Stimulated activated CD4-positive, alpha-beta T cell treated with anti-CD3 and anti-CD28 coated beads, Interleukin-2, amount 100 ng/mL, for 24 hours (primary cell): ENCODE data around the gene CPT1B.
"Not testable (repeated sequence)": the region's sequence is repeated elsewhere in the genome, so short reads cannot be mapped to it uniquely, and the experiment has no call there.

Source experiments
- DNase-seq, 2 donors: peaks; one replicate each; pipeline ENCODE4 v3.0.0-alpha.2; 2020

Gene CPT1B

GRCh38 chr22:50526108-50526833, 52.0 kb downstream of the CPT1B start:
- peak; percentile 84 to 92 for DNase-seq

- DNase-seq, result no peak
Measured at GRCh38 chr22:50525858-50526107, 52.4 kb downstream of the CPT1B start.

- peak; percentile 98 to 99 for DNase-seq
Measured at GRCh38 chr22:50525104-50525857, 52.9 kb downstream of the CPT1B start, which contains the start of gene SCO2. TSS of gene SCO2 (minus strand) at chr22:50525598. CDS start at chr22:50524411, 1,187 bp downstream.

GRCh38 chr22:50524676-50525103, 53.5 kb downstream of the CPT1B start:
- DNase-seq, result no peak

DNA sequence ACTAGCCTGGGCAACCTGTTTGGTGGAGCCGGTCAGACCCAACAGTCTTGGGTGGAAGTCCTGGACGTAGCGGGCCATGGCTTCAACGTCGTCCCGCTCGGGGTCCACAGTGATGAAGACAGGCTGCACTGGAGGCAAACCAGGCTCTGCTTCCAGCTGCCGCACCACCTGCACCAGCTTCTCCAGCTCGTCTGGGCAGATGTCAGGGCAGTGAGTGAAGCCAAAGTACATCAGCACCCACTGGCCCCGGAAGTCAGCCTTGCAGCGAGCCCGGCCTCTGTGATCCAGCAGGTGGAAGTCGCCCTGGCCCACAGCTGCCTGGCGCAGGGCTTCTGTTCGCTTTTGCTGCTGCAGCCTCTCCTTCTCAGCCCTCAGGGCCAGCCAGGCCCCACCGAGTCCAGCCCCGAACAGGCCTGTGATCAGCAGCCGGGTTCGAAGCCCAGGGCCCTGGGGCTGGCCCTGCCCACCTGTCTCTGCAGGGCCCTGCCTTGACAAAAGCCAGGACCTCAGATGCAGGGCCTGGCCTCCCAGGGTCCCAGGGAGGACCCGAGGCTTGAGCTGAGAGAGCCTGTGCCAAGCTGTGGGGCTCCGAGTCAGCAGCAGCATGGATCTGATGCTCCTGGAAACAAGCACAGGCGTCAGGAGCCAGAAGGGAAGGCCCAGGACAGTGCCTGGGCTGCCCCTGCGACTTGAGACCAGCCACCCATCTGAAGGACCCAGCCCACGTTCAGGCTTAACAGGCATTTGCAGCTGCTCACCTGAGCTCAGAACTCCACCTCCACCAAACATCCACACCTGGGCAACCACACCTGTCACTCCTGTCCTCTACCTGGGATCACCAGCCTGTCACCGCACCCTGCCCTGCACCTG, 54.2 kb downstream of the CPT1B start:
- no peak for DNase-seq

GRCh38 chr22:50523458-50523805, 54.8 kb downstream of the CPT1B start:
- DNase-seq, result no peak

DNA sequence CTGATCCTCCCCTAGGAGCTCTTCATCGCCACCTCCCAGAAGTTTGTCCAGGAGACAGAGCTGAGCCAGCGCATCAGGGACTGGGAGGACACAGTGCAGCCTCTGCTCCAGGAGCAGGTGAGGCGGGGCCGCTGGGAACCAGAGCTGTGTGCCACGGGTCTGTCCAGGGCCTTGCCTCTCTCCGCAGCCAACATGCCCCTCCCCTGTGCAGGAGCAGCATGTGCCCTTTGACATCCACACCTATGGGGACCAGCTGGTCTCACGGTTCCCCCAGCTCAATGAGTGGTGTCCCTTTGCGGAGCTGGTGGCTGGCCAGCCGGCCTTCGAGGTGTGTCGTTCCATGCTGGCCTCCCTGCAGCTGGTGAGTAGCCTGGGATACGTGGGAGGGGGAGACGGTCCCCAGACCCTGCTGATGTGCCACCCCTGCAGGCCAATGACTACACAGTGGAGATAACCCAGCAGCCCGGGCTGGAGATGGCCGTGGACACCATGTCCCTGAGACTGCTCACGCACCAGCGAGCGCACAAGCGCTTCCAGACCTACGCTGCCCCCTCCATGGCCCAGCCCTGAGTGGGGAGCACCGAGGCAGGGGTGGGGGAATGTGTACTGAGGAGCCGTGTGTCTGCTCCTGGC, 55.3 kb downstream of the CPT1B start:
- DNase-seq, result no peak

DNA sequence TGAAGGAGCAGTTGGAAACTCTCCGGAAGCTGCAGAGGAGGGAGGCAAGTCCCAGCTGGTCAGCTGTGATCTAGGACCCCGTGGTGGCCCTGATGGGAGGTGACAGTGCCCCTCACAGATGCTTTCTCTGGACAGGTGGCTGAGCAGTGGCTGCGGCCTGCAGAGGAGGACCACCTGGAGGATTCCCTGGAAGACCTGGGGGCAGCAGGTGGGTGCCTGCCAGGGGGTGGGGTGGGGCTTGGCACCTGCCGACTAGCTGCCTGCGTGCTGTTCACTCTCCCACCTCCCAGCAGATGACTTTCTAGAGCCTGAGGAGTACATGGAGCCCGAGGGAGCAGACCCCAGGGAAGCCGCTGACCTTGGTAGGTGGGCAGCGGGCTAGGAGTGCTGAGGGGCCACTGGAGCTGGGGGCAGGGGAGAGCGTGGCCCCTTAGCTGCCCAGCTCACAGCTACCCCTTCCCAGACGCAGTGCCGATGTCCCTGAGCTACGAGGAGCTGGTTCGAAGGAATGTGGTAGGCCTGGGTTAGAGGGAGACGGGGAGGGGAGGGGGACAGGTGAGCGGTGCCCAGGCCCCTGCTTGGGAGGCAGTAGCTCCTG, 55.9 kb downstream of the CPT1B start:
- DNase-seq, result no peak

DNA sequence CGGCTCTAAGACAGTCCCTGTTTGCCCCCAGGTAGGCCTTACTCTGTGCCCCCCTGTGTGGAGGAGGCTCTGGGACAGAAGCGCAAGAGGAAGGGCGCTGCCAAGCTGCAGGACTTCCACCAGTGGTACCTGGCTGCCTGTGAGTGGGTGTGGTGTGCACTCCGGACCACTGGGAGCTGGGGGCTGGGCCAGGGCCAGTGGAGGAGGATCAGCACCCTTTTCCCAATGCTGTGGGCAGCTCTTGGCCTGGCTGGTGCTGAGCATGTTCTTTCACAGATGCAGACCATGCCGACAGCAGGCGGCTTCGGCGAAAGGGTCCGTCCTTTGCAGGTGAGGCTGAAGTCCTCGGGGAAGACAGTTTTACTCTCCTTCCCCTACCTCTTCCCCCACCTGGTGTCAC, 56.5 kb downstream of the CPT1B start:
- DNase-seq, result no peak

GRCh38 chr22:50520826-50521453, 57.3 kb downstream of the CPT1B start:
- DNase-seq, result no peak

- DNase-seq, result not testable (repeated sequence)
Measured at GRCh38 chr22:50520184-50520583, 58.0 kb downstream of the CPT1B start.

DNA sequence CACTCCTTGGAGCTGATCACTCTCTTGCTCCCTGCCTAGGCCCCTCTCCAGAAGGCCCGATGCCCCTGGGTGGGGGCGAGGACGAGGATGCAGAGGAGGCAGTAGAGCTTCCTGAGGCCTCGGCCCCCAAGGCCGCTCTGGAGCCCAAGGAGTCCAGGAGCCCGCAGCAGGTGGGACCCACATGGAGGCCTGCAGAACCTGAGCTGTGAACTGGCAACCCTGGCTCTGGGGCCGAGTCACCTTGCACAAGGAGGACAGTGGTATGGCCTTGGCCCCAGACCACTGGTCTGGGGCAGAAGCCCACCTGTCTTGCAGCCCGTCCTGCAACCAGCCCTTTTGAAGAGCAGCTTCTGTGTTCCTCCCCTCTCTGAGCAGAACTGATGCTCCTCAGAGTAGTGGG, 59.1 kb downstream of the CPT1B start:
- DNase-seq, result no peak
